ENCODE results near the gene RBBP8NL. TPM values are rescaled to one million over a fixed set of nuclear protein-coding genes. Genes with fewer than 3 reads are reported as not detected.

Gene RBBP8NL
- total and polyA plus RNA-seq, 4 donors = 0.21 to 1.3 (median 1.1) TPM

DNA sequence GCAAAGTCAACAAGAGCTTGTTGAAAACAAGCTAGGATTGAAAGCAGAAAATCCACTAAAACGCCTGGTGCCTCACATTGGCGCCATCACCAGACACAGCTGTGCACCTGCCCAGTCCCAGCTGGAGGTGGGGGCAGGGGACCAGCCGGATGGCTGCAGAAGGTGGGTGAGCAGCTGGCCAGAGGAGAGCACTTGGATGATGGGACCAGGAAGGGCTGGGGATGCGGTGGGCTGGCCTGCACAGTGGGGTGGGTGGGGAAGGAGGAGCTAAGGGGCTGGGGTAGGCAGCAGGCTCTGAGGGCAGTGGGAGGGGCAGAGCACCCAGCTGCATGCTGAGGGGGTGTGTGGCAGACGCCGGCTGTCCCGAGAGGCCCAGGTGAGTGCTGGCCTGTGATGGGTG is 27.3 kb downstream of the RBBP8NL start:
- TF ChIP-seq, protein P1, sequence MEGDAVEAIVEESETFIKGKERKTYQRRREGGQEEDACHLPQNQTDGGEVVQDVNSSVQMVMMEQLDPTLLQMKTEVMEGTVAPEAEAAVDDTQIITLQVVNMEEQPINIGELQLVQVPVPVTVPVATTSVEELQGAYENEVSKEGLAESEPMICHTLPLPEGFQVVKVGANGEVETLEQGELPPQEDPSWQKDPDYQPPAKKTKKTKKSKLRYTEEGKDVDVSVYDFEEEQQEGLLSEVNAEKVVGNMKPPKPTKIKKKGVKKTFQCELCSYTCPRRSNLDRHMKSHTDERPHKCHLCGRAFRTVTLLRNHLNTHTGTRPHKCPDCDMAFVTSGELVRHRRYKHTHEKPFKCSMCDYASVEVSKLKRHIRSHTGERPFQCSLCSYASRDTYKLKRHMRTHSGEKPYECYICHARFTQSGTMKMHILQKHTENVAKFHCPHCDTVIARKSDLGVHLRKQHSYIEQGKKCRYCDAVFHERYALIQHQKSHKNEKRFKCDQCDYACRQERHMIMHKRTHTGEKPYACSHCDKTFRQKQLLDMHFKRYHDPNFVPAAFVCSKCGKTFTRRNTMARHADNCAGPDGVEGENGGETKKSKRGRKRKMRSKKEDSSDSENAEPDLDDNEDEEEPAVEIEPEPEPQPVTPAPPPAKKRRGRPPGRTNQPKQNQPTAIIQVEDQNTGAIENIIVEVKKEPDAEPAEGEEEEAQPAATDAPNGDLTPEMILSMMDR (IDR thresholded peaks at IDR 0.05; ENCODE audit: control extremely low read depth, extremely low read depth) = no peak

GRCh38 chr20:62398120-62398821 is 29.1 kb downstream of the RBBP8NL start:
- WGBS, 2 donors = 92 to 95% methylated on average over 19 of the region's 19 CpGs
- DNase-seq = no peak
- H3K9me3 ChIP-seq (ENCODE audit: control insufficient read depth in 4 of 4, insufficient read depth in 3 of 4, low read length in 3 of 4) = no peaks in the 10 kb centered on the region
- ATAC-seq (ENCODE audit: insufficient read depth, low FRiP score) = no peak
- H3K9ac ChIP-seq (ENCODE audit: insufficient read depth in 1 of 2, low read length in 2 of 2) = no peak overlapping the region
- H3K4me1 ChIP-seq (ENCODE audit: control insufficient read depth in 5 of 5, insufficient read depth in 5 of 5, low read length in 5 of 5) = peaks cover 0 to 6% (median 0%) of the 10 kb centered on the region in 5 donors
- no peak overlapping the region for H3K4me3 ChIP-seq
- H3K27ac ChIP-seq (ENCODE audit: low read depth in 1 of 2, low read length in 1 of 2) = no peak overlapping the region
- TF ChIP-seq, protein P1 (IDR thresholded peaks at IDR 0.05; ENCODE audit: control extremely low read depth, extremely low read depth) = no peak
- H3K36me3 ChIP-seq (ENCODE audit: control insufficient read depth in 4 of 4, insufficient read depth in 4 of 4, low read length in 4 of 4) = peaks cover 0 to 30% (median 19%) of the 10 kb centered on the region in 4 donors
- no peaks in the 10 kb centered on the region for H3K27me3 ChIP-seq (ENCODE audit: control insufficient read depth in 3 of 3, insufficient read depth in 3 of 3, low read length in 2 of 3)

More for the DNA sequence above, 27.3 kb downstream of the RBBP8NL start:
- H3K4me3 ChIP-seq = no peak overlapping the region
- H3K36me3 ChIP-seq (ENCODE audit: control insufficient read depth in 4 of 4, insufficient read depth in 4 of 4, low read length in 4 of 4) = peaks cover 0 to 16% (median 11%) of the 10 kb centered on the region in 4 donors
- no peak overlapping the region for H3K27ac ChIP-seq (ENCODE audit: low read depth in 1 of 2, low read length in 1 of 2)
- DNase-seq (no peak), ATAC-seq (ENCODE audit: insufficient read depth, low FRiP score) (no peak)
- no peaks in the 10 kb centered on the region for H3K9me3 ChIP-seq (ENCODE audit: control insufficient read depth in 4 of 4, insufficient read depth in 3 of 4, low read length in 3 of 4)
- H3K9ac ChIP-seq (ENCODE audit: insufficient read depth in 1 of 2, low read length in 2 of 2) = no peak overlapping the region
- no peaks in the 10 kb centered on the region for H3K27me3 ChIP-seq (ENCODE audit: control insufficient read depth in 3 of 3, insufficient read depth in 3 of 3, low read length in 2 of 3)
- 87 to 88% methylated on average over 7 of the region's 7 CpGs for WGBS, 2 donors
- peaks cover 0 to 8% (median 0%) of the 10 kb centered on the region in 5 donors for H3K4me1 ChIP-seq (ENCODE audit: control insufficient read depth in 5 of 5, insufficient read depth in 5 of 5, low read length in 5 of 5)

DNA sequence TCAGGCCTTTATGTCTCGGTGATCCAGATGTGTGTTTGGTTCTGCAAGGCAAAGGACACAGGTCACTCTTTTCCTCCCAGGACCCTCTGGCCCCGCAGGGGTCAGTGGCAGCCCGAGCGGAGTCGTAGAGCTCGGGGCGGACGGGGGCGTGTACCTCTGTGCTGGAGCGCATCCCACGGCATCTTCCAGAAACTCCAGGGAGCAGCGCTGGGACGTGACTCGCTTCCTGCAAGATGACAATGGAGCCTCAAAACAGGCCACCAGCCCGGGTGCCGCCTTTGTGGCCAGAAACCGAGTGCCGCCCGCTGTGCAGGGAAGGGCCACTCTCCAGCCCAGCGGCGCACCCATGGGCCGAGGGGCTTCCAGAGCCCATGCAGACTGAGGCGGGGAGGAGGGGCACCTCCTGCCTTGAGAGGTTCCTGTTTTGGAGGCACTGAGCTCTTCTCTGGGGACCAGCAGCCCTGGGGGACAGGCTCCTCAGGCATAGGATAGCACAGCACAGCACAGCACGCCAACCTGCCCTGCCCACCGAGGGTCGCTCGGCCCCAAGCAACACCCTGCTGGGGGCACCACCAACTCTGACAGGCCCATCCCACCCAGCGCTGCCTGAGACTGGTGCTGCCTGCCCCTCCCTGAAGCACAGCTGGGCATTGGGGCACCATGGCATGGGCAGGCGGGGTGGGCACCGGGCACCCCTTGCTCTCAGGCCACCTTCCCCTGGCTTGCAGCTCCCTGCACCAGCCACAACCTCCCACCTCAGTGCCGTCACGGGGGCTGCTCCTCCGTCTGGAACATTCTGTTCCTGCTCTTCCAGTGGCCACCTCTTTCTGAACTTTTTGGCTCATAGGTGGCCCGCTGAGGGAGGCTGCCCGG is 30.7 kb downstream of the RBBP8NL start:
- Histone ChIP-seq H3K36me3 (ENCODE audit: control insufficient read depth in 4 of 4, insufficient read depth in 4 of 4, low read length in 4 of 4) (peaks cover 0 to 38% (median 22%) of the 10 kb centered on the region in 4 donors), H3K4me1 (ENCODE audit: control insufficient read depth in 5 of 5, insufficient read depth in 5 of 5, low read length in 5 of 5) (no peaks in the 10 kb centered on the region)

More for the DNA sequence above, 30.7 kb downstream of the RBBP8NL start:
- H3K27ac ChIP-seq (ENCODE audit: low read depth in 1 of 2, low read length in 1 of 2) = no peak overlapping the region
- TF ChIP-seq, protein P1 (IDR thresholded peaks at IDR 0.05; ENCODE audit: control extremely low read depth, extremely low read depth) = no peak
- H3K9ac ChIP-seq (ENCODE audit: insufficient read depth in 1 of 2, low read length in 2 of 2) = no peak overlapping the region
- 91 to 93% methylated on average over 35 of the region's 35 CpGs for WGBS, 2 donors
- DNase-seq = no peak
- no peaks in the 10 kb centered on the region for H3K27me3 ChIP-seq (ENCODE audit: control insufficient read depth in 3 of 3, insufficient read depth in 3 of 3, low read length in 2 of 3)
- H3K9me3 ChIP-seq (ENCODE audit: control insufficient read depth in 4 of 4, insufficient read depth in 3 of 4, low read length in 3 of 4) = no peaks in the 10 kb centered on the region
- no peak overlapping the region for H3K4me3 ChIP-seq
- ATAC-seq (ENCODE audit: insufficient read depth, low FRiP score) = no peak

Data from lung (tissue), 12 donors.